Astrocyte (in vitro differentiated cells and primary cell): ENCODE results near the gene GNAO1. TPM values are rescaled to one million over a fixed set of nuclear protein-coding genes. Genes with fewer than 3 reads are reported as not detected.

ENCODE experiments used
- DNase-seq: peaks from one replicate; pipeline ENCODE4 v3.0.0-alpha.2; 2010; ENCODE audit warnings: low read depth
- FAIRE-seq: peaks from 2 replicates; lab custom pipeline; 2011; peaks lifted over from hg19 to GRCh38; lab: Jason Lieb, UNC
- H2AFZ ChIP-seq: 2 replicates; pipeline ENCODE4 v1.6.0; 2012; ENCODE audit warnings: low read depth, low read length, inconsistent platforms
- H3K27ac ChIP-seq: 2 replicates; pipeline ENCODE4 v1.5.1; 2011; ENCODE audit warnings: low read depth, low read length, inconsistent platforms
- H3K27me3 ChIP-seq: 2 replicates; pipeline ENCODE4 v1.6.0; 2011; ENCODE audit warnings: low read length, inconsistent platforms; ENCODE audit not compliant: insufficient read depth
- H3K36me3 ChIP-seq: 2 replicates; pipeline ENCODE4 v1.5.1; 2011; ENCODE audit warnings: low read length, inconsistent platforms; ENCODE audit not compliant: insufficient read depth
- H3K4me1 ChIP-seq: 2 replicates; pipeline ENCODE4 v1.5.1; 2011; ENCODE audit warnings: low read length, inconsistent platforms; ENCODE audit not compliant: insufficient read depth
- H3K4me2 ChIP-seq: 2 replicates; pipeline ENCODE4 v1.6.0; 2012; ENCODE audit warnings: low read length, inconsistent platforms
- H3K4me3 ChIP-seq: 2 replicates; pipeline ENCODE4 v1.5.1; 2011; ENCODE audit warnings: low read depth, mild to moderate bottlenecking, low read length, inconsistent platforms; ENCODE audit not compliant: insufficient read depth
- H3K79me2 ChIP-seq: 2 replicates; pipeline ENCODE4 v1.6.0; 2012; ENCODE audit warnings: mild to moderate bottlenecking, low read length, inconsistent platforms; ENCODE audit not compliant: insufficient read depth
- H3K9ac ChIP-seq: 2 replicates; pipeline ENCODE4 v1.6.0; 2012; ENCODE audit warnings: mild to moderate bottlenecking, low read length, inconsistent platforms
- H3K9me3 ChIP-seq: 2 replicates; pipeline ENCODE4 v1.5.1; 2012; ENCODE audit warnings: low read depth, mild to moderate bottlenecking, low read length, inconsistent platforms; ENCODE audit not compliant: insufficient read depth
- H4K20me1 ChIP-seq: 2 replicates; pipeline ENCODE4 v1.6.0; 2012; ENCODE audit warnings: low read length, inconsistent platforms; ENCODE audit not compliant: insufficient read depth
- H3K27ac Mint-ChIP-seq: one replicate; pipeline ENCODE4 v1.8.0; 2021; ENCODE audit warnings: mild to moderate bottlenecking, mixed read lengths; ENCODE audit not compliant: unreplicated experiment
- H3K27me3 Mint-ChIP-seq: one replicate; pipeline ENCODE4 v1.8.0; 2021; ENCODE audit warnings: low read depth, mixed read lengths; ENCODE audit not compliant: unreplicated experiment
- H3K36me3 Mint-ChIP-seq: one replicate; pipeline ENCODE4 v1.8.0; 2021; ENCODE audit warnings: low read depth, mixed read lengths; ENCODE audit not compliant: unreplicated experiment
- H3K4me1 Mint-ChIP-seq: one replicate; pipeline ENCODE4 v1.8.0; 2021; ENCODE audit warnings: low read depth, mixed read lengths; ENCODE audit not compliant: unreplicated experiment
- H3K4me3 Mint-ChIP-seq: one replicate; pipeline ENCODE4 v1.8.0; 2021; ENCODE audit warnings: mild to moderate bottlenecking, moderate library complexity, mixed read lengths; ENCODE audit not compliant: unreplicated experiment
- H3K9me3 Mint-ChIP-seq: one replicate; pipeline ENCODE4 v1.8.0; 2021; ENCODE audit warnings: mild to moderate bottlenecking, mixed read lengths; ENCODE audit not compliant: unreplicated experiment
- CTCF ChIP-seq: IDR thresholded peaks from 2 replicates; pipeline ENCODE4 v1.5.1; 2011; ENCODE audit warnings: low read depth, mild to moderate bottlenecking, inconsistent platforms, low read length, moderate library complexity; ENCODE audit not compliant: insufficient read depth
- EZH2 ChIP-seq: IDR thresholded peaks from 2 replicates; pipeline ENCODE4 v1.6.1; 2012; ENCODE audit warnings: mild to moderate bottlenecking, low read length, inconsistent platforms; ENCODE audit not compliant: insufficient read depth
- total RNA-seq: library from RNA; stranded (reverse); gene quantifications from 2 replicates; pipeline ENCODE4 v1.2.1, GENCODE V29; 2021

The GNAO1 gene
- total RNA-seq, 1 donor from 2014 or later = 1.7 TPM

GRCh38 chr16:56369202-56369601, 177.9 kb downstream of the GNAO1 start:
- H3K27ac ChIP-seq = no peak overlapping the region
- no peaks in the 10 kb centered on the region for H3K9me3 Mint-ChIP-seq
- H3K36me3 ChIP-seq = peaks cover 11% of the 10 kb centered on the region
- no peak overlapping the region for H3K9ac ChIP-seq
- H3K4me3 ChIP-seq = no peak overlapping the region
- peaks cover 11% of the 10 kb centered on the region for H3K36me3 Mint-ChIP-seq
- H3K79me2 ChIP-seq = peaks cover 5% of the 10 kb centered on the region
- H3K4me1 ChIP-seq = peaks cover 2% of the 10 kb centered on the region
- H3K4me3 Mint-ChIP-seq = no peak overlapping the region
- TF ChIP-seq EZH2 (no peak), CTCF (no peak)
- H3K27me3 ChIP-seq = no peaks in the 10 kb centered on the region
- no peak overlapping the region for H3K4me2 ChIP-seq
- H2AFZ ChIP-seq = no peak overlapping the region
- no peaks in the 10 kb centered on the region for H3K27me3 Mint-ChIP-seq
- no peak for DNase-seq
- FAIRE-seq = no peak
- H4K20me1 ChIP-seq = peaks cover 21% of the 10 kb centered on the region
- no peak overlapping the region for H3K27ac Mint-ChIP-seq
- no peaks in the 10 kb centered on the region for H3K9me3 ChIP-seq
- peaks cover 2% of the 10 kb centered on the region for H3K4me1 Mint-ChIP-seq

- Mint-ChIP-seq H3K9me3 (no peaks in the 10 kb centered on the region), H3K36me3 (peaks cover 11% of the 10 kb centered on the region), H3K4me3 (no peak overlapping the region), H3K4me1 (peaks cover 2% of the 10 kb centered on the region), H3K27ac (no peak overlapping the region), H3K27me3 (no peaks in the 10 kb centered on the region)
- FAIRE-seq (no peak), DNase-seq (no peak)
- TF ChIP-seq EZH2 = no peak
- TF ChIP-seq CTCF = no peak
- Histone ChIP-seq H2AFZ (no peak overlapping the region), H3K36me3 (peaks cover 11% of the 10 kb centered on the region), H3K4me2 (no peak overlapping the region), H3K27me3 (no peaks in the 10 kb centered on the region), H4K20me1 (peaks cover 15% of the 10 kb centered on the region), H3K9ac (no peak overlapping the region), H3K27ac (no peak overlapping the region), H3K4me1 (peaks cover 2% of the 10 kb centered on the region), H3K79me2 (peaks cover 5% of the 10 kb centered on the region), H3K9me3 (no peaks in the 10 kb centered on the region), H3K4me3 (no peak overlapping the region)
Observed at GRCh38 chr16:56370185-56370874, 179.0 kb downstream of the GNAO1 start.
